Sigmoid colon (tissue), 7 donors: Measurements from ENCODE around the gene ANO2. TPM values are rescaled to one million over a fixed set of nuclear protein-coding genes. Genes with fewer than 3 reads are reported as not detected.

ENCODE experiments used
- DNase-seq: peaks from one replicate; pipeline ENCODE4 v3.0.0-alpha.2; 2019
- H3K27ac ChIP-seq, 4 donors: fragments of 200-600 bp; sonication (generic); one replicate each; pipeline ENCODE4 v1.5.1; 2016 to 2019; ENCODE audit warnings: mild to moderate bottlenecking in 1 of 4
- H3K27me3 ChIP-seq, 3 donors: fragments of 200-600 bp; sonication (generic); one replicate each; pipeline ENCODE4 v1.5.1; 2019; ENCODE audit warnings: mild to moderate bottlenecking in 1 of 3
- H3K36me3 ChIP-seq, 4 donors: fragments of 200-600 bp; sonication (generic); one replicate each; pipeline ENCODE4 v1.5.1; 2016 to 2019
- H3K4me1 ChIP-seq, 4 donors: fragments of 200-600 bp; sonication (generic); one replicate each; pipeline ENCODE4 v1.5.1; 2017 to 2019
- H3K4me3 ChIP-seq, 4 donors: fragments of 200-600 bp; sonication (generic); one replicate each; pipeline ENCODE4 v1.5.1; 2017 to 2019; ENCODE audit warnings: mild to moderate bottlenecking in 2 of 4, moderate library complexity in 1 of 4
- H3K9me3 ChIP-seq, 4 donors: fragments of 200-600 bp in 3 of 4; sonication (generic) in 3 of 4; one replicate each; pipeline versions ENCODE4 v1.5.1 to v1.6.1; 2013 to 2019
- CTCF ChIP-seq, 4 experiments: fragments of 450-650 bp in 3 of 4; fragments of 200-600 bp in 1 of 4; IDR thresholded peaks; one replicate each; pipeline ENCODE4 v1.5.1; 2016 to 2019; ENCODE audit warnings: antibody characterized with exemption in 4 of 4, mild to moderate bottlenecking in 3 of 4, moderate library complexity in 2 of 4
- EP300 ChIP-seq, 4 donors: sonication (generic); formaldehyde crosslinking; IDR thresholded peaks; one replicate each; pipeline ENCODE4 v1.6.1; 2017; ENCODE audit warnings: antibody characterized with exemption in 4 of 4
- POLR2A ChIP-seq, 2 donors: fragments of 450-650 bp; IDR thresholded peaks; one replicate each; pipeline ENCODE4 v1.6.1; 2016; ENCODE audit warnings: antibody characterized with exemption in 2 of 2, mild to moderate bottlenecking in 2 of 2, moderate library complexity in 2 of 2
- POLR2AphosphoS5 ChIP-seq, 4 donors: sonication (generic); formaldehyde crosslinking; IDR thresholded peaks; one replicate each; pipeline ENCODE4 v1.6.1; 2017; ENCODE audit warnings: antibody characterized with exemption in 4 of 4
- WGBS, 2 donors: extraction: QIAGEN DNeasy Blood & Tissue Kit; methylation state at CpG; one replicate each; pipeline ENCODE4 v1.1.7; 2013; 5-methylcytosine and 5-hydroxymethylcytosine counted together
- intact Hi-C: fragments of 100-400 bp; cut with DNase I; formaldehyde crosslinking; loops from one replicate; pipeline ENCODE4 v1.15.1; 2023
- polyA plus RNA-seq, 3 donors: library from polyadenylated mRNA; stranded (reverse); fragments of 200-250 nt; gene quantifications; one replicate each; pipeline ENCODE4 v1.2.3, GENCODE V29; 2013
- total RNA-seq, 4 donors: library from RNA; depleted of rRNA; stranded (reverse); fragments of >200 nt; gene quantifications; one replicate each; pipeline ENCODE4 v1.1.0, GENCODE V29; 2016
- donor health status: healthy with polysubstance abuse.
- donor health status: Bipolar disorder and iron deficiency.
- donor health status: healthy.

ANO2 gene
- total and polyA plus RNA-seq, 7 donors = 0.46 to 4.3 (median 1.8) TPM; not detected in 1

- Histone ChIP-seq H3K4me1 (peaks cover 0 to 4% (median 0%) of the 10 kb centered on the region in 4 donors), H3K27me3 (no peaks in the 10 kb centered on the region), H3K36me3 (no peaks in the 10 kb centered on the region), H3K27ac (no peak overlapping the region), H3K9me3 (no peaks in the 10 kb centered on the region), H3K4me3 (no peak overlapping the region)
- no peak for DNase-seq
- WGBS, 2 donors = 81 to 84% methylated on average over 11 of the region's 11 CpGs
- intact Hi-C loops = loop anchor here (2.0 kb wide), 1 partner anchor 72 kb away; no protein-coding TSS in a partner anchor
- TF ChIP-seq POLR2AphosphoS5 (IDR thresholded peaks at IDR 0.05) = no peak
Observed at GRCh38 chr12:5966486-5967095, 21.5 kb upstream of the ANO2 start.

GRCh38 chr12:5965950-5966383 lies 20.9 kb upstream of the ANO2 start:
- 25 to 31% methylated on average over 9 of the region's 9 CpGs for WGBS, 2 donors
- DNase-seq = no peak
- Histone ChIP-seq H3K27me3 (no peaks in the 10 kb centered on the region), H3K4me3 (no peak overlapping the region), H3K27ac (no peak overlapping the region), H3K4me1 (no peaks in the 10 kb centered on the region), H3K9me3 (no peaks in the 10 kb centered on the region), H3K36me3 (no peaks in the 10 kb centered on the region)
- TF ChIP-seq POLR2A (IDR thresholded peaks at IDR 0.05) (no peak), EP300 (IDR thresholded peaks at IDR 0.05) (no peak), POLR2AphosphoS5 (IDR thresholded peaks at IDR 0.05) (no peak), CTCF (IDR thresholded peaks at IDR 0.05) (peak in 3 of 4 experiments; percentile 48 to 79 (median 60))
- intact Hi-C loops = loop anchor here (2.0 kb wide), 1 partner anchor 73 kb away; no protein-coding TSS in a partner anchor

- Histone ChIP-seq H3K4me1 (no peaks in the 10 kb centered on the region), H3K36me3 (no peaks in the 10 kb centered on the region), H3K27ac (no peak overlapping the region), H3K27me3 (no peaks in the 10 kb centered on the region), H3K9me3 (no peaks in the 10 kb centered on the region), H3K4me3 (no peak overlapping the region)
- TF ChIP-seq EP300 (IDR thresholded peaks at IDR 0.05) (no peak), CTCF (IDR thresholded peaks at IDR 0.05) (no peak), POLR2AphosphoS5 (IDR thresholded peaks at IDR 0.05) (no peak), POLR2A (IDR thresholded peaks at IDR 0.05) (no peak)
- intact Hi-C loops = no loop called here
- no peak for DNase-seq
- whole genome bisulfite sequencing, 2 donors = 62 to 73% methylated on average over 24 of the region's 24 CpGs
Observed at GRCh38 chr12:5964913-5965900, 20.1 kb upstream of the ANO2 start.

- Histone ChIP-seq H3K4me1 (no peaks in the 10 kb centered on the region), H3K36me3 (no peaks in the 10 kb centered on the region), H3K27me3 (no peaks in the 10 kb centered on the region), H3K4me3 (no peak overlapping the region), H3K9me3 (no peaks in the 10 kb centered on the region), H3K27ac (no peak overlapping the region)
- WGBS, 2 donors = 73 to 90% methylated on average over 7 of the region's 7 CpGs
- no peak for DNase-seq
- intact Hi-C loops = no loop called here
- TF ChIP-seq EP300 (IDR thresholded peaks at IDR 0.05) (no peak), POLR2A (IDR thresholded peaks at IDR 0.05) (no peak), POLR2AphosphoS5 (IDR thresholded peaks at IDR 0.05) (no peak), CTCF (IDR thresholded peaks at IDR 0.05) (no peak)
Observed at GRCh38 chr12:5963515-5963914, 18.5 kb upstream of the ANO2 start.

GRCh38 chr12:5960783-5961182 lies 15.7 kb upstream of the ANO2 start:
- DNase-seq = no peak
- 88 to 90% methylated on average over 4 of the region's 4 CpGs for WGBS, 2 donors
- intact Hi-C loops = no loop called here

More at GRCh38 chr12:5960783-5961182, 15.7 kb upstream of the ANO2 start:
- no peaks in the 10 kb centered on the region for H3K9me3 ChIP-seq
- TF ChIP-seq EP300 (IDR thresholded peaks at IDR 0.05) = no peak
- no peak for TF ChIP-seq CTCF (IDR thresholded peaks at IDR 0.05)
- no peak for TF ChIP-seq POLR2A (IDR thresholded peaks at IDR 0.05)
- no peak for TF ChIP-seq POLR2AphosphoS5 (IDR thresholded peaks at IDR 0.05)
- no peaks in the 10 kb centered on the region for H3K4me1 ChIP-seq
- H3K27ac ChIP-seq = no peak overlapping the region
- no peaks in the 10 kb centered on the region for H3K36me3 ChIP-seq
- no peaks in the 10 kb centered on the region for H3K27me3 ChIP-seq
- H3K4me3 ChIP-seq = no peak overlapping the region
